ENCODE data around the gene RIMS1.
"Not testable (repeated sequence)": the region's sequence is repeated elsewhere in the genome, so short reads cannot be mapped to it uniquely, and the experiment has no call there.

GRCh38 chr6:72335203-72335602 is 448.9 kb downstream of the RIMS1 start:
- not testable (repeated sequence) for TF ChIP-seq CTCF (IDR thresholded peaks at IDR 0.05; ENCODE audit: insufficient read depth, low read length); POLR2AphosphoS5 (IDR thresholded peaks at IDR 0.05; ENCODE audit: low read depth)
